HTERT RPE-1 (cell line): ENCODE measurements around the gene CFAP58.

Experiments used
- in situ Hi-C: fragments of 300-500 bp; cut with MboI; formaldehyde crosslinking; loops from 4 replicates; pipeline ENCODE4 v1.14.3; 2020; ENCODE audit warnings: low sequenced_read_pairs

The CFAP58 gene

DNA sequence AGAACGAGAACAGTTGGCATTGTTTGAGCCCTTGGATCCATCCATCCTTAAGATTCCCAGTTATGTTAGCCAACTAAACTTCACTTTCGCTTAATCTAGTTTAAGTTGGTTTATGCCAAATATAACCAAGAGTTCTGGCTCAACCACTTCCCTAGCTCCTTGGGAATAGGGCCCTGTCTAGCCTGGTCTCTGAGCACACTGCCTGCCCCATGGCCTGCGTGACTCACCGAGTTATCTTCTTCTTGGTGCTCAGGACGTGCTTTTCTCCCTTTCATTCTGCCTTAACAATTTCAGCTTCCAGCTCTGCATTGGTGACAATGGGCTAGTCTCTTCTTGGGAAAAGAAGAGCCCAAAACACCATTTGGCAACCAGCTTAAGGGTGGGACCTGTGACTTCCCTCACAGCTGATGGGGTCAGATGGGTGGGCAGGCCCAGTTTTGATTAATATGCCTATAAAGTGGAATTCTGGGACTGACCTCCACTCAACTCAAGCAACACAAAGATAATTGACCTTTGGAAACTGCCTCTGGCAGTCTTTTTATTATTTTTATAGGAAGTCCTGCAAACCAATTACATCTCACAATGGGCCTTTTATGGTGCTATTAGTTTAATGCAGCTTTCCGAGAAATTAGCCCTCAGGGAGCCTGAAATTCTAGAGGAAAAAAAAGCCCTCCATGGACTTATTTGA lies 126.4 kb downstream of the CFAP58 start:
- in situ Hi-C loops: no loop called here

DNA sequence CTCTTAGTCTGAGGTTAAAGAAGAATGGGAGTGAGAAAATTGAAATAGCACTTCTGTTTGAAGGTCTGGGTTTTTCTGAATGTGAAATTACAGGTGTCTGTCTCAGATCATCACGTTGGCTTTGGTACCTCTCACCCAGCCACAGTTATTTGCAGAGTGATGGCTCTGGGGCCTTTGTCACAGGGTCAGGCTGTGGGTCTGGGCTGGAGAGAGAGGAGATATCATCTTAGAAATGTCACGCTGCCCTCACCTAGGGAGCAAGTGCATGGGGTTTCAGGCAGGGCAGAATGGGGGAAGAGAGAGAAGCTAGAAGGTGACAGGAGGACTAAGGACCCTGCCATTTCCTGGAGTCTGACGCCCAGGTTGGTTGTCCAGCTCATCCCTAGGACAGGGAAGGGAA lies 127.2 kb downstream of the CFAP58 start:
- in situ Hi-C loops: no loop called here

DNA sequence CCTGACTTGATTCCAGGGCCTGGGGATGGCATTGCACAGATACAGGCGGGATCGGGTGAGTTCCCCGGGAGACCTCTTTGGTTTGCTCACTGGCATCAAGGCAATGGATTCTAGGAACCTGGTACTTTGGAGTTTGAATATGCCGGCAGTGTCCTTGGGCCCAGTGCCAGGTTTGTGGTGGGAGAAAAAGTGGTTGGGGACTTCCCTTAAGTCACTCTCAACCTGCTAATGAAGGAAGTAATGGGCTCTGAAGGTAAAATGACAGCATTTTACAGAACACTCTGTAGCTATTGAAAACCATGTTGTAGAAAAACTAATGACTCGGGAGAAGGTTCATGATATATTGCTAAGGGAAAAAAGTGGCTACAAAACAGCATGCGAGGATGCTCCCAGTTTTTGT lies 129.9 kb downstream of the CFAP58 start:
- in situ Hi-C loops: no loop called here

- in situ Hi-C loops: no loop called here
Measured at GRCh38 chr10:104485632-104486031, 132.0 kb downstream of the CFAP58 start.

DNA sequence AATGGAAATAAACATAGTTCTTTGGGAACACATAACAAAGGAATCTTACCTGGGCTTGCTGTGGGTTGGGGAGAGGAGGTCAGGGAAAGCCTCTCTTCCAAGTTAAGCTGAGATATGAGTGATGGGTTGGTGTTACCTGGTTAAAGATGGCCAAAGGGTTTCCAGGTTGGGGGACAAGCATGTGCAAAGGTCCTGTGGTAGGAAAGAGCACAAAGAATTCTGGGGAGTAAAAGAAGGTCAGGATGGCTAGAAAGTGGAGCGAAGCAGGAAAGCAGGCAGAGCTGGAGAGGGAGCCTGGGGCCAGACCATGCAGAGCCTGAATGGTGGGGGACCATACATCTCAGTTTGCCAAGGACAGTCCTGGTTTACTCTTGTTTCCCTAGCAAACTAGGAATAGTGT lies 133.2 kb downstream of the CFAP58 start:
- in situ Hi-C loops: no loop called here

DNA sequence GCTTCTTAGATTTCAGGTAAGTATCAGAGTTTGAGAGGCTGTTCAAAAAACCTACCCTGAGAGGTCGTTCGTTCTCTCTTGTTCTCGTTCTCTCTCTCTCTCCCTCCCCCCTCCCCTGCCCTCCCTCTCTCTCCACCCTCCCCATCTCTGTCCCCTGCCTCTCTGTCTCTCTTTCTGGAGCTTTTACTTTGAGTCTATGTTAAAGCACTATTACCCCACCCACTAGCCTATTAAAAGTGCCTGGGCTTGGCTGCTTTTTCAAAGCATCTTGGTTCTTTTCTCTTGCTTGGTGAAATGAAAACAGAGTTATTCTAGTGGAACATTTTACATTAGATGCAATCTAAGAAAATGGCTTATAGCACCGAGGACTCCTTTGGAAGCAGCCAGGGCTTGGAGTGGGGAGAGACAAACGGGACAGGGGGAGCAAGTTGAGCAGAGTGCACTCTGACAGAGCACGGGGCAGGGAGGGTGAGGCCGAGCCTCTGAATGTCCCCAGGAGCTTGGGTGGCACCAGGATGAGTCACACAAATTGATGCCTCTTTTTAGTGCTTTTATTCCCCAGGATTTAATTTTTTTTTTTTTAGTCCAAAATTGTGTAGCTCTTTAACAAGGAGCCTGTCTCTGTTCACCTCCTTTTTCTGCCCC lies 134.3 kb downstream of the CFAP58 start:
- in situ Hi-C loops: no loop called here

- in situ Hi-C loops: no loop called here
Measured at GRCh38 chr10:104488439-104488832, 134.8 kb downstream of the CFAP58 start.

DNA sequence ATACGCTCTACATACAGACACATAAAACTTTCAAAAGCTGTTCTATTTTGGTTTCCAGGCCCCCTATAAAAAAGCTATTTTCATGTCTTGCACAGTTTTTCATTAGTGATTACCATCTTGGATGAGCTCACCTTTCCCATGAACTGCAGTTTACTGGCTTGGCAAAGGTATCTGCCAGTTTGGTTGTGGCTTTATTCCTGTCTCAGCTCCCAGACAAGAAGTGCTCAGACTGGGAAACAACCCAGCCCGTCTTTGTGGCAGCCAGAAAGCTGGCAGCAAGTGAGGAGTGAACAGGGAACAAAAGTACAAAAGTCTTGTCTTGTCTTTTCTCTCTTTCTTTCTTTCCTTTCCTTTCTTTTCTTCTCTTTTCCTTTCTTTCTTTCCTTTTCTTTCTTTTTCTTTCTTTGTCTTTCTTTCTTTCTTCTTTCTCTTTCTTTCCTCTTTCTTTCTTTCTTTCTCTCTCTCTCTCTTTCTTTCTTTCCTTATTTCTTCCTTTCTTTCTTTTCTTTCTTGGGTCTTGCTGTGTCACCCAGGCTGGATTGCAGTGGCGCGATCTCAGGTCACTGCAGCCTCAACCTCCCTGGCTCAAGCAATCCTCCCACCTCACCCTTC lies 138.8 kb downstream of the CFAP58 start:
- in situ Hi-C loops: no loop called here

DNA sequence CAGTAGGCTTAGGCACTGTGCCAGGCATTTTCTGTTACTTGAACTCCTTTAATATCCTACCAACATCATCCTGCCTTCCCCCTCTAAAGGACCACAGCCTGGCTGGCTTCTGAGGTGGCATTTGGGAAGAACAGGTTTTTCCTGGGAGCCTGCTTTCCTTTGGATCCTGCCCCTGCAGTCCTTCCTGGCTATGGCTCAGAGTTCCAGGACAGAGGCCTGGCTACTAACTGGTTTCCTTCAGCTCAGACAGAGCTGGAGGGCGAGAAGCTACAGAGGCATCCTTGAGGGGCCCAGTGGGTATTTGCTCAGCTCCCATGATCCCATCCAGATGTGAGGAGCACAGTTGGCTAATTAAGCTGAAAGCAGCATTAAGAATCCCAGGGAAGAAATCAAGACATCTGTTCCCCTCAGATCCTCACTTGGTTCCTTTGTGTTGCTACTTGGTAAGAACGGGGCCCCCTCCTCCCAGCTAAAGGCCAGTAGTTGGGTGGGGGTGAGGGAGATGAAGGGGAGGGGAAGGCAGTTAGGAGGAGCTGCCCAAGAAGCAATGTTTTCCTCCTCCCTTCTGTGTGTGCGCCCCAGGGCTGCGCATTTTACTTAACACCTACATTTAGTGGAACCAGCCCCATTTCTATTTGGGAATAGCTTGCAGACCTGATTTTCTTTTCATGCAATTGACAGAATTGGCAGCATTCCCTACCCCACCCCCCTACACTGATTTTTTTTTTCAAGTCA lies 144.9 kb downstream of the CFAP58 start:
- in situ Hi-C loops: no loop called here

DNA sequence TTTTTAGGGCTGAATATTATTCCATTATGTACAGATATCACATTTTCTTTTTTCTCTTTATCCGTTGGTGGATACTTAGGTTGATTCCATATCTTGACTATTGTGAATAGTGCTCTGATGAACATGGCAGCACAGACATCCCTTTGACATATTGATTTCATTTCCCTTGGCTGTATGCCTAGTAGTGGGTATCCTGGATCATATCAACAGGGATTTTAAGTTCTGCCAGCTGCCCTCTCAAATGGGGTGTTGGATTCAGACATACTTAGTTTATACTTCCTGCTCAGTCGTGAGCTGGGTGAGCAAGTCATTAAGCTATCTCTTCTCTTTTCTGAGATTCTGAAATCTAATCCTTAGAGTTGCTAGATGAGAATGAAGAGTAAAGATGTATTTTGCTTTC lies 147.8 kb downstream of the CFAP58 start:
- in situ Hi-C loops: no loop called here

DNA sequence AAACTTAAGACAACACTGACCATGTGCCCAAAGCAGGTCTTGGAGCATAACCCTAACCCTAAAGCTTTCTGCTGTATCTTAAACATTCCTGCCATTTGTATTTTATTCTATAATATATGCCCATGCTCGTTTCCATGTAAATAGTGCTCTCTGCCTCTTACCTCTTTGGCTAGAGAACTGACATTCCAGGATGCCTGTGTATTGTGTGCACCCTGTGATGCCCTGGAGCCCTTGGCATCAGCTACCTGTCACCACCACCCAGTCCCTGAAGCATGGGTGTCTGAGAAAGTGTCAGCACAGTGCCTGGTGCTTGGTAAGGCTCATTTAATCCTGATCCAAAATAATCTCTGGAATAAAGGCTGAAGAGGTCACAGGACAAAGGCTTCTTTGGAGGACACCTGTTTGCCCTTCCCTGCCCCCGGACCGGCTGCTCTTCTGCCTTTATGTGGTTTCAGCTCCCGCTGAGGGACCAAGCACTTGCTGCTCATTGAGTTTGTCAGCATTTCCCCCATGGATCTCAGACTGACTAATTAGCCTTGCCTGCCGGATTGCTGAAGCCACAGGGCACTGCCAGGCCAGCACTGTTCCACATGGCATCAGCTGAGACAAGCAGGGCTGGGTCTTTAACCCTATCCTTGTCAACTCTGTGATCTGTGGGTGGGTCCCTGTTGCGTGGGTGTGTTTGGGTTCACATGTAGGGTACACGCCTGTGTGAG lies 148.4 kb downstream of the CFAP58 start:
- in situ Hi-C loops: no loop called here

DNA sequence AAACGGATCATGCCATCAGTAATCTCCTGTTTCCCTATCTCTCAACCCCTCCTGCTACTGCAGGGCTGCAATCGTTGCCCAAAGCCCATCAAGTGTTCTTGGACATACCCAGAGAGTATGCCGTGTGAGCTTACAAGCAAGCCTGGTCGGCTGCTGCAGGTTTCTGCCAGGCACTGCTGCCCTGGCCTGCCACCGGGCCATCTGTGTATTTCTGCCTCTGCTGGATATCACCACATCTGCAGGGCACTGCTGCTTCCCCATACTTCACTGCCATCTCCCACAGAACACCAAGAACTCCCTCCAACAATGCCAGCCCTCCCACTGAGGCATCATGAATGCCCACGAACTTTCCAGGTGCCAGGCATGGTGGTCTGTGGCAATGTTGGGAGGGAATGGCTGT lies 149.3 kb downstream of the CFAP58 start:
- in situ Hi-C loops: no loop called here
